Liver (tissue), 9 donors: ENCODE results near the gene GPR25. TPM values are rescaled to one million over a fixed set of nuclear protein-coding genes. Genes with fewer than 3 reads are reported as not detected.

Experiments used
- DNase-seq: peaks from one replicate; pipeline ENCODE4 v3.0.0-alpha.2; 2017; ENCODE audit warnings: low spot score
- H3K27ac ChIP-seq, 2 donors: one replicate each; pipeline ENCODE4 v1.7.0; 2013; ENCODE audit warnings: inconsistent platforms in 2 of 2, low read length in 2 of 2, control low read depth in 1 of 2, low read depth in 1 of 2, mild to moderate bottlenecking in 1 of 2
- H3K27me3 ChIP-seq, 4 donors: one replicate each; pipeline versions ENCODE4 v1.6.1 to v1.7.0; 2013; ENCODE audit warnings: low read length in 3 of 4, inconsistent platforms in 1 of 4, mild to moderate bottlenecking in 1 of 4, moderate library complexity in 1 of 4; ENCODE audit not compliant: control insufficient read depth in 4 of 4, insufficient read depth in 4 of 4
- H3K36me3 ChIP-seq, 4 donors: one replicate each; pipeline versions ENCODE4 v1.6.1 to v1.7.0; 2013; ENCODE audit warnings: low read length in 3 of 4, mild to moderate bottlenecking in 3 of 4, low read depth in 1 of 4, moderate library complexity in 1 of 4; ENCODE audit not compliant: control insufficient read depth in 4 of 4, insufficient read depth in 3 of 4
- H3K4me1 ChIP-seq, 4 donors: one replicate each; pipeline versions ENCODE4 v1.6.1 to v1.7.0; 2013; ENCODE audit warnings: low read length in 3 of 4, mild to moderate bottlenecking in 3 of 4, moderate library complexity in 1 of 4; ENCODE audit not compliant: control insufficient read depth in 4 of 4, insufficient read depth in 4 of 4
- H3K4me3 ChIP-seq, 3 donors: one replicate each; pipeline versions ENCODE4 v1.6.1 to v1.7.0; 2013; ENCODE audit warnings: low read length in 3 of 3, control low read depth in 1 of 3, low read depth in 1 of 3, mild to moderate bottlenecking in 1 of 3
- H3K9ac ChIP-seq, 2 donors: one replicate each; pipeline ENCODE4 v1.7.0; 2013; ENCODE audit warnings: low read length in 2 of 2, mild to moderate bottlenecking in 2 of 2, moderate library complexity in 2 of 2, control low read depth in 1 of 2, low read depth in 1 of 2
- H3K9me3 ChIP-seq, 4 donors: one replicate each; pipeline versions ENCODE4 v1.6.1 to v1.7.0; 2013; ENCODE audit warnings: low read length in 3 of 4; ENCODE audit not compliant: control insufficient read depth in 4 of 4
- ATF3 ChIP-seq: IDR thresholded peaks from 2 replicates; pipeline ENCODE4 v1.6.1; 2016; ENCODE audit warnings: antibody characterized with exemption
- CTCF ChIP-seq: fragments of 150-350 bp; IDR thresholded peaks from 2 replicates; pipeline ENCODE4 v1.5.1; 2017; ENCODE audit warnings: improper control_type of control experiment, low read depth, low read length; ENCODE audit not compliant: missing input control
- EGR1 ChIP-seq, 2 donors: IDR thresholded peaks; 2 replicates each; pipeline ENCODE4 v1.6.1; 2016 to 2018; ENCODE audit warnings: antibody characterized with exemption in 2 of 2, low read depth in 2 of 2
- FOXA1 ChIP-seq: IDR thresholded peaks from 2 replicates; pipeline ENCODE4 v1.6.1; 2016; ENCODE audit warnings: antibody characterized with exemption
- FOXA2 ChIP-seq: IDR thresholded peaks from 2 replicates; pipeline ENCODE4 v1.6.1; 2016; ENCODE audit warnings: antibody characterized with exemption
- GABPA ChIP-seq, 2 donors: IDR thresholded peaks in 1 of 2; conservative IDR thresholded peaks in 1 of 2; 2 replicates each; pipeline ENCODE4 v1.6.1; 2016; ENCODE audit warnings: antibody characterized with exemption in 2 of 2, mild to moderate bottlenecking in 1 of 2, moderate library complexity in 1 of 2
- HNF4A ChIP-seq, 2 donors: conservative IDR thresholded peaks; 2 replicates each; pipeline ENCODE4 v1.6.1; 2016; ENCODE audit warnings: antibody characterized with exemption in 2 of 2, mild to moderate bottlenecking in 2 of 2
- HNF4G ChIP-seq: IDR thresholded peaks from 2 replicates; pipeline ENCODE4 v1.6.1; 2016; ENCODE audit warnings: antibody characterized with exemption
- JUND ChIP-seq, 2 donors: IDR thresholded peaks; 2 replicates each; pipeline ENCODE4 v1.6.1; 2016; ENCODE audit warnings: antibody characterized with exemption in 2 of 2
- MAX ChIP-seq: IDR thresholded peaks from 2 replicates; pipeline ENCODE4 v1.6.1; 2016; ENCODE audit warnings: antibody characterized with exemption
- NR2F2 ChIP-seq: IDR thresholded peaks from 2 replicates; pipeline ENCODE4 v1.6.1; 2016; ENCODE audit warnings: antibody characterized with exemption
- RAD21 ChIP-seq, 2 donors: IDR thresholded peaks; 2 replicates each; pipeline ENCODE4 v1.6.1; 2016; ENCODE audit warnings: antibody characterized with exemption in 2 of 2, mild to moderate bottlenecking in 2 of 2
- REST ChIP-seq: IDR thresholded peaks from 2 replicates; pipeline ENCODE4 v1.6.1; 2016; ENCODE audit warnings: antibody characterized with exemption, mild to moderate bottlenecking
- RXRA ChIP-seq, 2 donors: IDR thresholded peaks; 2 replicates each; pipeline ENCODE4 v1.6.1; 2017 to 2018; ENCODE audit warnings: antibody characterized with exemption in 2 of 2, mild to moderate bottlenecking in 1 of 2
- SP1 ChIP-seq: IDR thresholded peaks from 2 replicates; pipeline ENCODE4 v1.6.1; 2018; ENCODE audit warnings: antibody characterized with exemption, mild to moderate bottlenecking
- TAF1 ChIP-seq: conservative IDR thresholded peaks from 2 replicates; pipeline ENCODE4 v1.6.1; 2016; ENCODE audit warnings: antibody characterized with exemption, mild to moderate bottlenecking
- YY1 ChIP-seq: IDR thresholded peaks from 2 replicates; pipeline ENCODE4 v1.6.1; 2016; ENCODE audit warnings: antibody characterized with exemption, mild to moderate bottlenecking
- ZBTB33 ChIP-seq: IDR thresholded peaks from 2 replicates; pipeline ENCODE4 v1.6.1; 2016; ENCODE audit warnings: antibody characterized with exemption
- WGBS: extraction: QIAGEN DNeasy Blood & Tissue Kit; methylation state at CpG from one replicate; pipeline ENCODE4 v1.1.7; 2013; 5-methylcytosine and 5-hydroxymethylcytosine counted together
- polyA plus RNA-seq, 2 donors: library from polyadenylated mRNA; stranded (reverse) in 1 of 2; unstranded in 1 of 2; fragments of 200-250 nt in 1 of 2; fragments of >200 nt in 1 of 2; fragmentation: Nextera tagmentation in 1 of 2; extraction: Ambion mirVana in 1 of 2; gene quantifications; one replicate each; pipeline versions ENCODE4 v1.2.1 to v1.2.3, GENCODE V29; 2013 to 2015
- total RNA-seq, 2 donors: library from RNA; depleted of rRNA; stranded (reverse); fragments of >200 nt; gene quantifications; one replicate each; pipeline ENCODE4 v1.2.3, GENCODE V29; 2014
- donor health status: healthy.
- donor health status: healthy.
- donor health status: healthy.
- donor health status: healthy.
- donor health status: healthy.

Gene GPR25
- total and polyA plus RNA-seq, 4 donors = 0.08 to 0.13 TPM; not detected in 2

GRCh38 chr1:200904772-200905171 lies 32.0 kb downstream of the GPR25 start:
- H3K36me3 ChIP-seq = no peaks in the 10 kb centered on the region

GRCh38 chr1:200905411-200906052 lies 32.8 kb downstream of the GPR25 start:
- TF ChIP-seq SP1 (no peak), YY1 (no peak), MAX (no peak), RXRA (IDR thresholded peaks at IDR 0.05) (no peak), JUND (IDR thresholded peaks at IDR 0.05) (no peak), HNF4A (conservative IDR thresholded peaks at IDR 0.05) (no peak), RAD21 (IDR thresholded peaks at IDR 0.05) (no peak), EGR1 (IDR thresholded peaks at IDR 0.05; ENCODE audit: low read depth in 2 of 2) (no peak), REST (no peak), NR2F2 (no peak), GABPA (IDR thresholded peaks at IDR 0.05 in 1 of 2, conservative IDR thresholded peaks at IDR 0.05 in 1 of 2) (no peak), TAF1 (no peak), CTCF (no peak), FOXA1 (no peak), ZBTB33 (no peak), FOXA2 (no peak), HNF4G (no peak), ATF3 (no peak)
- Histone ChIP-seq H3K27ac (no peak overlapping the region), H3K27me3 (no peaks in the 10 kb centered on the region), H3K4me1 (no peaks in the 10 kb centered on the region), H3K4me3 (no peak overlapping the region), H3K36me3 (no peaks in the 10 kb centered on the region), H3K9me3 (no peaks in the 10 kb centered on the region), H3K9ac (no peak overlapping the region)
- WGBS = 58% methylated on average over 4 of the region's 4 CpGs
- DNase-seq = no peak

More at GRCh38 chr1:200904772-200905171, 32.0 kb downstream of the GPR25 start:
- DNase-seq = no peak
- no peak overlapping the region for H3K4me3 ChIP-seq
- no peak overlapping the region for H3K27ac ChIP-seq
- no peaks in the 10 kb centered on the region for H3K27me3 ChIP-seq
- no peak overlapping the region for H3K9ac ChIP-seq
- no peak for TF ChIP-seq ATF3
- no peak for TF ChIP-seq HNF4A (conservative IDR thresholded peaks at IDR 0.05)
- H3K4me1 ChIP-seq = no peaks in the 10 kb centered on the region
- H3K9me3 ChIP-seq = no peaks in the 10 kb centered on the region
